IMR-90 (cell line): ENCODE measurements around the gene PNISR. TPM values are rescaled to one million over a fixed set of nuclear protein-coding genes. Genes with fewer than 3 reads are reported as not detected.

Experiments used
- ATAC-seq: fragments of 200-7000 bp; cut with Tn5 transposase; 2 replicates; pipeline ENCODE4 v1.9.1; 2020; ENCODE audit warnings: low read depth, mild to moderate bottlenecking, moderate library complexity
- Bru-seq: library from RNA; stranded (reverse); fragments of 400-500 nt; gene quantifications from one replicate; lab custom pipeline; 2021; lab: Mats Ljungman, UMichigan
- BruChase-seq, 2 experiments: library from RNA; stranded (reverse); fragments of 400-500 nt; gene quantifications; one replicate each; lab custom pipeline; 2021; lab: Mats Ljungman, UMichigan
- BruUV-seq: library from RNA; stranded (reverse); fragments of 400-500 nt; replicated peaks from 2 replicates; lab custom pipeline; 2021; lab: Mats Ljungman, UMichigan
- CTCF ChIA-PET: fragments of 300-600 bp; formaldehyde crosslinking; extraction: SDS; loops from one replicate; lab custom pipeline; 2021; ENCODE audit warnings: antibody characterized with exemption; lab: Yijun Ruan, JAX
- POLR2A ChIA-PET: fragments of 300-600 bp; sonication (Branson Sonifier 250); formaldehyde crosslinking; loops from one replicate; lab custom pipeline; 2022; ENCODE audit warnings: antibody characterized with exemption; ENCODE audit not compliant: unreplicated experiment; lab: Charles Lee
- DNase-seq: peaks from one replicate; pipeline ENCODE4 v3.0.0; 2013
- H2AFZ ChIP-seq: replicated peaks from 2 replicates; pipeline ENCODE3; 2013; ENCODE audit warnings: low read length, mild to moderate bottlenecking; ENCODE audit not compliant: poor library complexity
- H2AK5ac ChIP-seq: 2 replicates; pipeline ENCODE4 v1.6.1; 2013; ENCODE audit warnings: low read depth, low read length, inconsistent platforms
- H2AK9ac ChIP-seq: replicated peaks from 2 replicates; pipeline ENCODE3; 2013; ENCODE audit warnings: mild to moderate bottlenecking, low read depth, low read length, moderate library complexity; ENCODE audit not compliant: poor library complexity
- H2BK120ac ChIP-seq: 2 replicates; pipeline ENCODE4 v1.6.1; 2013; ENCODE audit warnings: low read depth, low read length, inconsistent platforms
- H2BK15ac ChIP-seq: 3 replicates; pipeline ENCODE4 v1.6.1; 2013; ENCODE audit warnings: low read depth, low read length, inconsistent platforms
- H2BK20ac ChIP-seq: 2 replicates; pipeline ENCODE4 v1.6.1; 2013; ENCODE audit warnings: low read depth, mild to moderate bottlenecking, inconsistent platforms, low read length, moderate library complexity
- H2BK5ac ChIP-seq: 2 replicates; pipeline ENCODE4 v1.6.1; 2013; ENCODE audit warnings: mild to moderate bottlenecking, low read depth, low read length, inconsistent platforms; ENCODE audit not compliant: poor library complexity, severe bottlenecking
- H3K14ac ChIP-seq: replicated peaks from 2 replicates; pipeline ENCODE4 v1.6.1; 2013; ENCODE audit warnings: low read depth, low read length, inconsistent platforms
- H3K18ac ChIP-seq: 2 replicates; pipeline ENCODE4 v1.6.1; 2013; ENCODE audit warnings: low read depth, low read length, control low read depth
- H3K23ac ChIP-seq: 2 replicates; pipeline ENCODE4 v1.6.1; 2013; ENCODE audit warnings: low read depth, low read length, inconsistent platforms
- H3K27ac ChIP-seq: 2 replicates; pipeline ENCODE4 v1.5.1; 2013; ENCODE audit warnings: mild to moderate bottlenecking, control low read depth, low read length; ENCODE audit not compliant: insufficient read depth
- H3K27me3 ChIP-seq: 2 replicates; pipeline ENCODE4 v1.6.1; 2013; ENCODE audit warnings: low read length; ENCODE audit not compliant: control insufficient read depth, insufficient read depth
- H3K36me3 ChIP-seq: 2 replicates; pipeline ENCODE4 v1.6.1; 2013; ENCODE audit warnings: low read length, mixed read lengths; ENCODE audit not compliant: control insufficient read depth, insufficient read depth
- H3K4ac ChIP-seq: 2 replicates; pipeline ENCODE4 v1.6.1; 2013; ENCODE audit warnings: low read depth, low read length, inconsistent platforms
- H3K4me1 ChIP-seq: 2 replicates; pipeline ENCODE4 v1.6.1; 2013; ENCODE audit warnings: low read length, mixed read lengths; ENCODE audit not compliant: control insufficient read depth, insufficient read depth
- H3K4me2 ChIP-seq: 2 replicates; pipeline ENCODE4 v1.6.1; 2013; ENCODE audit warnings: low read depth, mild to moderate bottlenecking, control low read depth, low read length, moderate library complexity
- H3K4me3 ChIP-seq: 2 replicates; pipeline ENCODE4 v1.5.1; 2013; ENCODE audit warnings: low read depth, mild to moderate bottlenecking, control low read depth, low read length, moderate library complexity; ENCODE audit not compliant: insufficient read depth
- H3K56ac ChIP-seq: 2 replicates; pipeline ENCODE4 v1.6.1; 2013; ENCODE audit warnings: low read length, inconsistent platforms; ENCODE audit not compliant: insufficient read depth; ENCODE audit errors: extremely low read depth
- H3K79me1 ChIP-seq, 2 experiments: 2 replicates each; pipeline ENCODE4 v1.6.1; 2013; ENCODE audit warnings: low read length in 2 of 2, inconsistent platforms in 1 of 2, low read depth in 1 of 2
- H3K9ac ChIP-seq: 2 replicates; pipeline ENCODE4 v1.6.1; 2013; ENCODE audit warnings: low read depth, low read length, control low read depth
- H3K9me1 ChIP-seq: 2 replicates; pipeline ENCODE4 v1.6.1; 2013; ENCODE audit warnings: low read length, inconsistent platforms; ENCODE audit not compliant: insufficient read depth
- H3K9me3 ChIP-seq: 2 replicates; pipeline ENCODE4 v1.6.1; 2013; ENCODE audit warnings: low read length; ENCODE audit not compliant: control insufficient read depth, insufficient read depth
- H4K20me1 ChIP-seq: 2 replicates; pipeline ENCODE4 v1.6.1; 2013; ENCODE audit warnings: low read length, inconsistent platforms; ENCODE audit not compliant: insufficient read depth
- H4K5ac ChIP-seq: 2 replicates; pipeline ENCODE4 v1.6.1; 2013; ENCODE audit warnings: mild to moderate bottlenecking, low read depth, low read length, control low read depth
- H4K8ac ChIP-seq, 2 experiments: 2 replicates each; pipeline ENCODE4 v1.6.1; 2013; ENCODE audit warnings: low read depth in 2 of 2, low read length in 2 of 2, control low read depth in 1 of 2, inconsistent platforms in 1 of 2
- H4K91ac ChIP-seq: 2 replicates; pipeline ENCODE4 v1.6.1; 2013; ENCODE audit warnings: low read depth, low read length, inconsistent platforms; ENCODE audit not compliant: insufficient read depth
- CTCF ChIP-seq: conservative IDR thresholded peaks from 2 replicates; pipeline ENCODE4 v1.5.1; 2012; ENCODE audit warnings: mild to moderate bottlenecking, low read depth, low read length, improper control_type of control experiment
- FOS ChIP-seq: fragments of 150-350 bp; IDR thresholded peaks from 2 replicates; pipeline ENCODE4 v1.6.1; 2016; ENCODE audit warnings: low read depth, low read length
- MAFK ChIP-seq: IDR thresholded peaks from 2 replicates; pipeline ENCODE4 v1.6.1; 2012; ENCODE audit warnings: low read depth, low read length, improper control_type of control experiment
- MAZ ChIP-seq: IDR thresholded peaks from 2 replicates; pipeline ENCODE4 v1.6.1; 2012; ENCODE audit warnings: low read depth, mild to moderate bottlenecking, low read length, improper control_type of control experiment, moderate library complexity, borderline replicate concordance
- MXI1 ChIP-seq: IDR thresholded peaks from 2 replicates; pipeline ENCODE4 v1.6.1; 2012; ENCODE audit warnings: low read depth, mild to moderate bottlenecking, low read length, moderate library complexity, borderline replicate concordance
- NFE2L2 ChIP-seq: fragments of 150-350 bp; IDR thresholded peaks from 2 replicates; pipeline ENCODE4 v1.6.1; 2016; ENCODE audit warnings: low read depth, mild to moderate bottlenecking, low read length
- POLR2A ChIP-seq: IDR thresholded peaks from 2 replicates; pipeline ENCODE4 v1.6.1; 2012; ENCODE audit warnings: mild to moderate bottlenecking, low read depth, low read length
- RAD21 ChIP-seq: IDR thresholded peaks from 2 replicates; pipeline ENCODE4 v1.6.1; 2012; ENCODE audit warnings: low read length, improper control_type of control experiment
- SMC3 ChIP-seq: fragments of 150-350 bp; IDR thresholded peaks from 2 replicates; pipeline ENCODE4 v1.6.1; 2016; ENCODE audit warnings: low read depth, mild to moderate bottlenecking, antibody characterized with exemption, low read length, moderate library complexity
- USF2 ChIP-seq: fragments of 150-350 bp; IDR thresholded peaks from 2 replicates; pipeline ENCODE4 v1.6.1; 2017; ENCODE audit warnings: mild to moderate bottlenecking, antibody characterized with exemption, low read length, low read depth
- WGBS, 2 experiments: methylation state at CpG; one replicate each; pipeline versions ENCODE4 v1.1.5 to v1.1.7; 2013; ENCODE audit warnings: missing lambda C conversion rate in 2 of 2; ENCODE audit not compliant: insufficient read length in 1 of 2; ENCODE audit errors: extremely low coverage in 2 of 2; 5-methylcytosine and 5-hydroxymethylcytosine counted together
- dilution Hi-C: fragments of 300-500 bp; cut with HindIII; formaldehyde crosslinking; loops from one replicate; pipeline ENCODE4 v1.14.3; 2018; ENCODE audit warnings: low sequenced_read_pairs; ENCODE audit not compliant: unreplicated experiment
- in situ Hi-C: fragments of 300-500 bp; cut with MboI; formaldehyde crosslinking; loops from 3 replicates; pipeline ENCODE4 v1.14.3; 2019; ENCODE audit warnings: low sequenced_read_pairs, inconsistent platforms, mixed read lengths
- intact Hi-C: fragments of 100-400 bp; cut with micrococcal nuclease; formaldehyde crosslinking; loops from 2 replicates; pipeline ENCODE4 v1.10.0; 2022
- long read RNA-seq: library from polyadenylated mRNA; unstranded; transcript quantifications from one replicate; pipeline ENCODE4 v2.0.0, GENCODE V29; 2021; ENCODE audit not compliant: unreplicated experiment
- polyA plus RNA-seq, 3 experiments: library from polyadenylated mRNA; depleted of rRNA; stranded (reverse); fragments of >200 nt; gene quantifications; 2 replicates each; pipeline ENCODE4 v1.2.3, GENCODE V29; 2012; ENCODE audit warnings: low replicate concordance in 1 of 3
- total RNA-seq: library from RNA; depleted of rRNA; stranded (reverse); fragments of >200 nt; gene quantifications from 2 replicates; pipeline ENCODE4 v1.2.3, GENCODE V29; 2012; rRNA removed

PNISR gene
- 46.2 and 65.0 TPM in 2 replicates for total RNA-seq
- polyA plus RNA-seq (2012; rRNA removed): 31.3 and 44.5 TPM in 2 replicates
- polyA plus RNA-seq (2012; cell fraction: cytosol; rRNA removed): 3.9 and 4.1 TPM in 2 replicates
- 27.9 and 221 TPM in 2 replicates for polyA plus RNA-seq (2012; cell fraction: nucleus; rRNA removed; ENCODE audit: low replicate concordance)
- percentile 93 among the genes with signal in this experiment for Bru-seq, nascent RNA
- BruChase-seq, experiment 1, labeled RNA remaining after a 6-hour chase: percentile 94 among the genes with signal in this experiment
- BruChase-seq, experiment 2, labeled RNA remaining after a 2-hour chase: percentile 97 among the genes with signal in this experiment
- long read RNA-seq, full-length matches to known transcripts: 18 of 41 reads
- long read RNA-seq, partial matches to known transcripts: 8 of 41 reads
- long read RNA-seq, other reads (novel, unspliced or antisense): 15 of 41 reads

- in situ Hi-C loops (no loop called here), intact Hi-C loops (loop anchor here (1.0 to 5.0 kb wide), 4 partner anchors 10 to 142 kb away; partner anchors contain the start of gene CCNC), dilution Hi-C loops (no loop called here)
- Histone ChIP-seq H3K27me3 (no peaks in the 10 kb centered on the region), H3K14ac (peak within 1 kb of the TSS; percentile 99), H3K36me3 (no peaks in the 10 kb centered on the region), H4K5ac (peak within 1 kb of the TSS; percentile 96), H3K9me1 (0 out of 2 replicates have a peak, but pooled peaks cover 2% of the 10 kb centered on the region), H3K27ac (peak within 1 kb of the TSS; percentile 92), H2AFZ (peak within 1 kb of the TSS; percentile 91), H4K8ac (peak within 1 kb of the TSS; percentile 92 to 99), H4K20me1 (peaks cover 43% of the 10 kb centered on the region), H3K23ac (peak within 1 kb of the TSS; percentile 98), H2BK20ac (peak within 1 kb of the TSS; percentile 58; the same call in 1 of the 2 replicates), H3K18ac (peak within 1 kb of the TSS; percentile 95), H3K79me1 (peaks cover 5 to 37% of the 10 kb centered on the region in 2 experiments), H3K4me2 (peak within 1 kb of the TSS; percentile 79), H2AK5ac (peak within 1 kb of the TSS; percentile 88), H3K9me3 (no peaks in the 10 kb centered on the region), H2BK5ac (peak within 1 kb of the TSS; percentile 90), H3K9ac (peak within 1 kb of the TSS; percentile 95), H2AK9ac (peak within 1 kb of the TSS; percentile 91), H3K4me1 (peaks cover 2% of the 10 kb centered on the region), H2BK120ac (peak within 1 kb of the TSS; percentile 78), H2BK15ac (peak within 1 kb of the TSS; percentile 66; the same call in 2 of the 3 replicates), H3K4ac (peak within 1 kb of the TSS; percentile 95), H3K56ac (peak within 1 kb of the TSS; percentile 97), H4K91ac (peak within 1 kb of the TSS; percentile 90), H3K4me3 (peak within 1 kb of the TSS; percentile 52)
- peak; percentile 99 for DNase-seq
- peak; percentile 75 for ATAC-seq
- BruUV-seq: TSS peak; percentile 40
- ChIA-PET CTCF (interaction anchor here (0.6 to 0.9 kb wide), 4 partner anchors 10 to 677 kb away, joined by 3 to 4 read pairs (median 3); no protein-coding TSS in a partner anchor), POLR2A (interaction anchor here (0.5 to 1.0 kb wide), 4 partner anchors 9 to 63 kb away, joined by 3 to 5 read pairs (median 4); no protein-coding TSS in a partner anchor)
- WGBS, 2 experiments: 2% methylated on average over 21 of the region's 53 CpGs; no CpG with 5 or more reads in 1 of the 2 experiments
- TF ChIP-seq SMC3: no peak
- TF ChIP-seq MXI1: 0 out of 2 replicates have a peak, but pooled peaks have one; percentile 36
- no peak for TF ChIP-seq CTCF
- no peak for TF ChIP-seq MAFK
- no peak for TF ChIP-seq RAD21
- TF ChIP-seq FOS: 0 out of 2 replicates have a peak, but pooled peaks have one; percentile 8
- TF ChIP-seq MAZ: peak; percentile 96
- TF ChIP-seq NFE2L2: no peak
- TF ChIP-seq POLR2A: peak; percentile 91
- TF ChIP-seq USF2: peak; percentile 94
Observed at GRCh38 chr6:99424761-99425646, at the start of gene PNISR. TSS of gene PNISR (minus strand) at chr6:99425308. CDS start at chr6:99414659, 10,649 bp downstream.
